PFSK-1 (cell line): Measurements from ENCODE around the gene C5orf34.

Experiments used
- FOXP2 ChIP-seq: optimal IDR thresholded peaks from 2 replicates; pipeline ENCODE3; 2011; ENCODE audit warnings: borderline replicate concordance, control low read depth, inconsistent platforms; ENCODE audit not compliant: insufficient read depth; ENCODE audit errors: extremely low read length, extremely low read depth
- POLR2AphosphoS5 ChIP-seq: IDR thresholded peaks from 2 replicates; pipeline ENCODE4 v1.6.1; 2012; ENCODE audit warnings: low read depth, mild to moderate bottlenecking, control low read depth, low read length, moderate library complexity
- REST ChIP-seq, 2 experiments: IDR thresholded peaks; 2 replicates each; pipeline versions ENCODE4 v1.6.1 to v1.8.0; 2011 to 2012; ENCODE audit warnings: low read depth in 2 of 2, low read length in 2 of 2, control low read depth in 1 of 2, inconsistent platforms in 1 of 2, mild to moderate bottlenecking in 1 of 2, moderate library complexity in 1 of 2; ENCODE audit not compliant: insufficient read depth in 1 of 2
- SIN3A ChIP-seq: IDR thresholded peaks from 2 replicates; pipeline ENCODE4 v1.6.1; 2012; ENCODE audit warnings: mild to moderate bottlenecking, low read length, moderate library complexity, borderline replicate concordance; ENCODE audit not compliant: insufficient read depth
- TAF1 ChIP-seq: IDR thresholded peaks from 2 replicates; pipeline ENCODE4 v1.6.1; 2012; ENCODE audit warnings: low read length, control low read depth, borderline replicate concordance; ENCODE audit not compliant: insufficient read depth

Gene C5orf34

GRCh38 chr5:43437062-43437660, 77.8 kb downstream of the C5orf34 start:
- no peak for TF ChIP-seq REST (IDR thresholded peaks at IDR 0.05; ENCODE audit: insufficient read depth in 1 of 2, low read depth in 2 of 2, low read length in 2 of 2)
- TF ChIP-seq POLR2AphosphoS5 = no peak
- TF ChIP-seq FOXP2 = no peak
- TF ChIP-seq TAF1 = no peak
- no peak for TF ChIP-seq SIN3A
